ENCODE measurements around the gene SPPL2B.
"Not testable (repeated sequence)": the region's sequence is repeated elsewhere in the genome, so short reads cannot be mapped to it uniquely, and the experiment has no call there.

Gene SPPL2B

GRCh38 chr19:2328401-2329148 is at the start of gene SPPL2B, which contains the start of gene LSM7:
Gene SPPL2B, plus strand, starts transcription at chr19:2328684. Its CDS starts 26 bp downstream, at chr19:2328710.
Gene LSM7, minus strand, starts transcription at chr19:2328586. Its CDS starts 20 bp downstream, at chr19:2328566.
- DNase-seq (ENCODE audit: low spot score): peak; percentile 70

GRCh38 chr19:2280633-2281264 is 47.7 kb upstream of the SPPL2B start:
- no peak for DNase-seq (ENCODE audit: low spot score)

GRCh38 chr19:2281265-2282061 is 47.0 kb upstream of the SPPL2B start:
- not testable (repeated sequence) for DNase-seq (ENCODE audit: low spot score)

GRCh38 chr19:2282062-2282861 is 46.2 kb upstream of the SPPL2B start, which contains the start of gene PEAK3:
Gene PEAK3, minus strand, starts transcription at chr19:2282175. Its CDS starts 1,244 bp downstream, at chr19:2280931.
- DNase-seq (ENCODE audit: low spot score): no peak

GRCh38 chr19:2282862-2283237 is 45.6 kb upstream of the SPPL2B start:
- no peak for DNase-seq (ENCODE audit: low spot score)

- DNase-seq (ENCODE audit: low spot score): no peak
Measured at GRCh38 chr19:2283835-2284507, 44.5 kb upstream of the SPPL2B start.

- no peak for DNase-seq (ENCODE audit: low spot score)
Measured at GRCh38 chr19:2286402-2287140, 41.9 kb upstream of the SPPL2B start.

GRCh38 chr19:2287585-2288337 is 40.7 kb upstream of the SPPL2B start:
- no peak for DNase-seq (ENCODE audit: low spot score)

- DNase-seq (ENCODE audit: low spot score): no peak
Measured at GRCh38 chr19:2288338-2288817, 40.1 kb upstream of the SPPL2B start.

- DNase-seq (ENCODE audit: low spot score): no peak
Measured at GRCh38 chr19:2288818-2289713, 39.4 kb upstream of the SPPL2B start.

GRCh38 chr19:2289714-2290435 is 38.6 kb upstream of the SPPL2B start:
- no peak for DNase-seq (ENCODE audit: low spot score)

GRCh38 chr19:2290441-2291184 is 37.9 kb upstream of the SPPL2B start:
- no peak for DNase-seq (ENCODE audit: low spot score)

- no peak for DNase-seq (ENCODE audit: low spot score)
Measured at GRCh38 chr19:2291185-2291751, 37.2 kb upstream of the SPPL2B start.

- no peak for DNase-seq (ENCODE audit: low spot score)
Measured at GRCh38 chr19:2294687-2295335, 33.7 kb upstream of the SPPL2B start.

- DNase-seq (ENCODE audit: low spot score): no peak
Measured at GRCh38 chr19:2296141-2296540, 32.3 kb upstream of the SPPL2B start.

- no peak for DNase-seq (ENCODE audit: low spot score)
Measured at GRCh38 chr19:2300533-2300932, 28.0 kb upstream of the SPPL2B start.

Measured in SW480 (cell line).